HG02642 (cell line): ENCODE measurements around the gene TRIO.

Experiments used
- ATAC-seq: cut with Tn5 transposase; IDR thresholded peaks from one replicate; pipeline ENCODE4 v1.9.1; 2021; ENCODE audit warnings: mild to moderate bottlenecking; ENCODE audit not compliant: unreplicated experiment, poor library complexity

The TRIO gene

GRCh38 chr5:14305045-14305444 is 161.9 kb downstream of the TRIO start:
- no peak for ATAC-seq

GRCh38 chr5:14306329-14306815 is 163.2 kb downstream of the TRIO start:
- ATAC-seq = no peak

- no peak for ATAC-seq
Observed at GRCh38 chr5:14308384-14309154, 165.4 kb downstream of the TRIO start.

GRCh38 chr5:14309199-14309598 is 166.1 kb downstream of the TRIO start:
- no peak for ATAC-seq

- no peak for ATAC-seq
Observed at GRCh38 chr5:14309878-14310531, 166.9 kb downstream of the TRIO start.

- ATAC-seq = no peak
Observed at GRCh38 chr5:14310901-14311300, 167.8 kb downstream of the TRIO start.

- no peak for ATAC-seq
Observed at GRCh38 chr5:14313986-14314690, 171.0 kb downstream of the TRIO start.

GRCh38 chr5:14316471-14316870 is 173.3 kb downstream of the TRIO start:
- ATAC-seq = no peak

GRCh38 chr5:14319102-14319501 is 176.0 kb downstream of the TRIO start:
- ATAC-seq = no peak

GRCh38 chr5:14321936-14322335 is 178.8 kb downstream of the TRIO start:
- no peak for ATAC-seq

- no peak for ATAC-seq
Observed at GRCh38 chr5:14322437-14323187, 179.5 kb downstream of the TRIO start.

GRCh38 chr5:14323466-14323865 is 180.3 kb downstream of the TRIO start:
- ATAC-seq = no peak

- no peak for ATAC-seq
Observed at GRCh38 chr5:14325369-14325768, 182.2 kb downstream of the TRIO start.

GRCh38 chr5:14326035-14326903 is 183.1 kb downstream of the TRIO start:
- ATAC-seq = no peak

- no peak for ATAC-seq
Observed at GRCh38 chr5:14327624-14328023, 184.5 kb downstream of the TRIO start.

- no peak for ATAC-seq
Observed at GRCh38 chr5:14328144-14328543, 185.0 kb downstream of the TRIO start.

- ATAC-seq = no peak
Observed at GRCh38 chr5:14330291-14330690, 187.1 kb downstream of the TRIO start.

- no peak for ATAC-seq
Observed at GRCh38 chr5:14330729-14331385, 187.7 kb downstream of the TRIO start.

- peak; percentile 50 for ATAC-seq
Observed at GRCh38 chr5:14331386-14331781, 188.2 kb downstream of the TRIO start.
